Erythroblast (primary cell): ENCODE measurements around the gene BOD1L1.

Experiments used
- GATA1 ChIP-seq: IDR thresholded peaks from 2 replicates; pipeline ENCODE4 v1.6.1; 2011; ENCODE audit warnings: low read depth, mild to moderate bottlenecking, control low read depth, low read length, moderate library complexity
- POLR2A ChIP-seq: IDR thresholded peaks from 2 replicates; pipeline ENCODE4 v1.6.1; 2011; ENCODE audit warnings: mild to moderate bottlenecking, low read length

DNA sequence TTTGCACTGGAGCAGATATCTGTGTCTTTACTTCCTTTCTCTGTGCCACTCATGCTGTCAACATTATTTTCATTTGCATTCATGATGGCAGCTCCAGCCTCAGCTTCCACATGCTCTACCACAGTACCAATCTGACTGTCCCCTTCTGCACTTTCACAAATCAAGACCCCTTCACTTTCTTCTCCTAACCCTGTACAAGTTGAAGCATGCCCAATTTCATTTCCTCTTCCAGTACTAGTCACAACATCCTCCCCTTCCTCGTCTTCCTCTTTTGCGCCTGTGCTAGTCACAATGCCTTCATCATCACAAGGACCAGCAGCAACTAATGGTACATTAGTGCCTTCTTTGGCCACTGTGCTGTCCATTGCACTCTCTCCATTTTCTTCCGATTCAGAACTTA lies 26.5 kb downstream of the BOD1L1 start:
- no peak for TF ChIP-seq POLR2A
- no peak for TF ChIP-seq GATA1
